MCF 10A (cell line): ENCODE data around the gene CLEC2L. TPM values are rescaled to one million over a fixed set of nuclear protein-coding genes. Genes with fewer than 3 reads are reported as not detected.
A peak's percentile ranks its signal among the peaks of the same experiment; 100 is the strongest.

Experiments
- BruUV-seq: library from RNA; stranded (reverse); fragments of 400-500 nt; replicated peaks from 2 replicates; lab custom pipeline; 2021; lab: Mats Ljungman, UMichigan
- CTCF ChIA-PET: fragments of 300-600 bp; sonication (Branson Sonifier 250); formaldehyde crosslinking; extraction: SDS; loops from one replicate; lab custom pipeline; 2021; ENCODE audit warnings: antibody characterized with exemption, inconsistent platforms; lab: Yijun Ruan, JAX
- POLR2A ChIA-PET: fragments of 300-600, 350-650 bp; sonication (Branson Sonifier 250); formaldehyde crosslinking; extraction: SDS; loops from one replicate; lab custom pipeline; 2020; ENCODE audit warnings: antibody characterized with exemption, inconsistent platforms; lab: Yijun Ruan, JAX
- DNase-seq: peaks from one replicate; pipeline ENCODE4 v3.0.0-alpha.2; 2018; ENCODE audit not compliant: unreplicated experiment
- H3K27ac Mint-ChIP-seq: one replicate; pipeline ENCODE4 v1.8.0; 2022; ENCODE audit warnings: mild to moderate bottlenecking, low read depth, mixed read lengths; ENCODE audit not compliant: unreplicated experiment
- H3K27me3 Mint-ChIP-seq: one replicate; pipeline ENCODE4 v1.8.0; 2022; ENCODE audit warnings: mixed read lengths; ENCODE audit not compliant: insufficient read depth, unreplicated experiment
- H3K36me3 Mint-ChIP-seq: one replicate; pipeline ENCODE4 v1.8.0; 2022; ENCODE audit warnings: mild to moderate bottlenecking, moderate library complexity, mixed read lengths; ENCODE audit not compliant: insufficient read depth, unreplicated experiment
- H3K4me1 Mint-ChIP-seq: one replicate; pipeline ENCODE4 v1.8.0; 2022; ENCODE audit warnings: mixed read lengths; ENCODE audit not compliant: insufficient read depth, unreplicated experiment
- H3K4me3 Mint-ChIP-seq: one replicate; pipeline ENCODE4 v1.8.0; 2022; ENCODE audit warnings: mild to moderate bottlenecking, moderate library complexity, mixed read lengths; ENCODE audit not compliant: unreplicated experiment
- H3K9me3 Mint-ChIP-seq: one replicate; pipeline ENCODE4 v1.8.0; 2022; ENCODE audit warnings: mixed read lengths; ENCODE audit not compliant: unreplicated experiment
- CTCF ChIP-seq: fragments of 200-600 bp; IDR thresholded peaks from one replicate; pipeline ENCODE4 v1.8.0; 2022; ENCODE audit warnings: antibody characterized with exemption, mild to moderate bottlenecking; ENCODE audit not compliant: unreplicated experiment
- intact Hi-C: fragments of 100-400 bp; cut with micrococcal nuclease; formaldehyde crosslinking; loops from 2 replicates; pipeline ENCODE4 v1.14.1; 2022
- total RNA-seq: library from RNA; stranded (reverse); gene quantifications from 2 replicates; pipeline ENCODE4 v1.2.3, GENCODE V29; 2022

The CLEC2L gene
- total RNA-seq, 1 experiment from 2014 or later: not detected

- Mint-ChIP-seq H3K27ac (peak overlapping the region; percentile 75), H3K27me3 (no peaks in the 10 kb centered on the region), H3K4me3 (no peak overlapping the region), H3K36me3 (peaks cover 41% of the 10 kb centered on the region), H3K9me3 (no peaks in the 10 kb centered on the region), H3K4me1 (no peaks in the 10 kb centered on the region)
- ChIA-PET CTCF (interaction anchor here (1.4 kb wide), 1 partner anchor 39 kb away, joined by 4 read pairs; no protein-coding TSS in a partner anchor), POLR2A (no interaction called here)
- intact Hi-C loops: no loop called here
- no peak for DNase-seq
- no TSS peak for BruUV-seq
- no peak for TF ChIP-seq CTCF
Observed at GRCh38 chr7:139562961-139563565, 39.6 kb downstream of the CLEC2L start.

- ChIA-PET POLR2A (interaction anchor here (0.7 kb wide), 1 partner anchor 234 kb away, joined by 4 read pairs; no protein-coding TSS in a partner anchor), CTCF (interaction anchor here (1.4 kb wide), 1 partner anchor 39 kb away, joined by 4 read pairs; no protein-coding TSS in a partner anchor)
- no peak for DNase-seq
- Mint-ChIP-seq H3K4me3 (no peak overlapping the region), H3K9me3 (no peaks in the 10 kb centered on the region), H3K36me3 (peaks cover 49% of the 10 kb centered on the region), H3K27ac (no peak overlapping the region), H3K27me3 (no peaks in the 10 kb centered on the region), H3K4me1 (no peaks in the 10 kb centered on the region)
- TF ChIP-seq CTCF: no peak
- no TSS peak for BruUV-seq
- intact Hi-C loops: no loop called here
Observed at GRCh38 chr7:139563856-139564255, 40.4 kb downstream of the CLEC2L start.

- no TSS peak for BruUV-seq
- CTCF ChIA-PET: interaction anchor here (1.4 kb wide), 1 partner anchor 24 kb away, joined by 6 read pairs; no protein-coding TSS in a partner anchor
- no peaks in the 10 kb centered on the region for H3K27me3 Mint-ChIP-seq
- no peaks in the 10 kb centered on the region for H3K4me1 Mint-ChIP-seq
- H3K4me3 Mint-ChIP-seq: no peak overlapping the region
- H3K36me3 Mint-ChIP-seq: peaks cover 44% of the 10 kb centered on the region
- no peaks in the 10 kb centered on the region for H3K9me3 Mint-ChIP-seq
- no peak for DNase-seq
- POLR2A ChIA-PET: interaction anchor here (0.6 kb wide), 1 partner anchor 434 kb away, joined by 3 read pairs; no protein-coding TSS in a partner anchor
- no peak overlapping the region for H3K27ac Mint-ChIP-seq
- TF ChIP-seq CTCF: no peak
- intact Hi-C loops: no loop called here
Observed at GRCh38 chr7:139566075-139566474, 42.6 kb downstream of the CLEC2L start.

GRCh38 chr7:139566736-139567646, 43.5 kb downstream of the CLEC2L start:
- Mint-ChIP-seq H3K36me3 (peaks cover 53% of the 10 kb centered on the region), H3K27ac (no peak overlapping the region), H3K27me3 (no peaks in the 10 kb centered on the region), H3K4me3 (no peak overlapping the region), H3K9me3 (no peaks in the 10 kb centered on the region), H3K4me1 (no peaks in the 10 kb centered on the region)
- intact Hi-C loops: no loop called here
- CTCF ChIA-PET: interaction anchor here (1.4 kb wide), 1 partner anchor 23 kb away, joined by 6 read pairs; no protein-coding TSS in a partner anchor
- no peak for DNase-seq
- no TSS peak for BruUV-seq
- no peak for TF ChIP-seq CTCF
- POLR2A ChIA-PET: no interaction called here
